ENCODE measurements around the gene CPA1.

CPA1 gene

GRCh38 chr7:130394421-130395195, 14.3 kb downstream of the CPA1 start:
- peak; percentile 12 for DNase-seq (ENCODE audit: low spot score)

GRCh38 chr7:130395421-130395820, 15.1 kb downstream of the CPA1 start:
- no peak for DNase-seq (ENCODE audit: low spot score)

- DNase-seq (ENCODE audit: low spot score), result no peak
Measured at GRCh38 chr7:130396109-130396508, 15.8 kb downstream of the CPA1 start.

GRCh38 chr7:130397051-130397757, 16.9 kb downstream of the CPA1 start:
- DNase-seq (ENCODE audit: low spot score), result no peak

DNA sequence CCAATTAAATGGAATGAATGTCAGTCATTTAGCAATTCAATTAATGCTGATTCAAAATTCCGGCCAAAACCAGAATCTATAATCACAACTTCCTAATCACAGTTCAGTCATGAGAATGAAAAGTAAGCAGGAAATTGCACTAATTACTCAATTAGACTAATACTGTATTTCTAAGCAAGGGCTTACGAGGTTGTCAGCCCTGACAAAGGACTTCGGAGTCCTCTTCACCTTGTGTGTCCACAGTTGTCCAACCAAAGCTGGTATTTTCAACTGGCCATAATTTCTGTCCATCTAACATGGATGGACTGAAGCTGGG, 17.4 kb downstream of the CPA1 start:
- DNase-seq (ENCODE audit: low spot score), result no peak

- no peak for DNase-seq (ENCODE audit: low spot score)
Measured at GRCh38 chr7:130398526-130399090, 18.3 kb downstream of the CPA1 start.

DNA sequence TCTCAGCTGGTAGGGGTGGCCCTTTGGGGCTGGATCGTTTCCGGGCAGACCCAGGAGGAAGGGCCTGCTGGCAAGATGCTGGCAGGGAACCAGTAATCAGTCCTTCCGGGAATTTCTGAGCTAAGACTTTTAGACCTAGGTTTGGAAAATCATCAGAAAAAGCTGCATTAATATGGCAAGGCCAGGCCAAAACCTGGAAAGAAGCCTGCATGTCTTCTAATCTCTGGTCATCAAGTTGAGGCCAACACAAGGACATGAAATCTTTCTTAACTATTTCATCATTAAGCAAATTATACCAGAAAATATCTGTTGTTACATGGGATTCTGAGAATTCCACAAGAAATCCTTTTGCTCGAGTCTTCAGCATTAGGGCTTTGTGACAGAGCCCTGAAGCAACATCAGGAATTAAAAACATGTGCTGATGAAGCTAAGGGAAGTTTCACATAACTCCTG, 19.9 kb downstream of the CPA1 start:
- no peak for DNase-seq (ENCODE audit: low spot score)

GRCh38 chr7:130401101-130401500, 20.8 kb downstream of the CPA1 start:
- DNase-seq (ENCODE audit: low spot score), result no peak

DNA sequence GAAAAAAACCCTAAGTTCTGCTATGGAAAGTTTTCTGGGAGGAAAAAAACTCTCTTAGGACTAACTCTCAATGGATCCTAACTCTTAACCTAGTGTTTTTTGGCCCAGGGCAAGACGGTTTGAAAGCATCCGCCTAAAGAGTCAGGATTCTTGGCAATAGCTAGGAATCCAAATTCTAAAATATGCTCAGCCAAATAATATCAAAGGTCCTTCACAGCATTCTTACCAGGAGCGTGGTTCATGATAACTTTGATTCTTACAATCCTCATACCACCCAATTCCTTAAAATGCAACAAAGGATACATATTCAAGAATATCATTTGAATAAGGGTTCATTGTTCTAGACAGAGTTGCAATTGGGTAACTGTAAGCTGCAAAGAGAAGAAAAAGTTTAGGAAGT, 21.3 kb downstream of the CPA1 start:
- no peak for DNase-seq (ENCODE audit: low spot score)

GRCh38 chr7:130405003-130405402, 24.7 kb downstream of the CPA1 start:
- no peak for DNase-seq (ENCODE audit: low spot score)

DNA sequence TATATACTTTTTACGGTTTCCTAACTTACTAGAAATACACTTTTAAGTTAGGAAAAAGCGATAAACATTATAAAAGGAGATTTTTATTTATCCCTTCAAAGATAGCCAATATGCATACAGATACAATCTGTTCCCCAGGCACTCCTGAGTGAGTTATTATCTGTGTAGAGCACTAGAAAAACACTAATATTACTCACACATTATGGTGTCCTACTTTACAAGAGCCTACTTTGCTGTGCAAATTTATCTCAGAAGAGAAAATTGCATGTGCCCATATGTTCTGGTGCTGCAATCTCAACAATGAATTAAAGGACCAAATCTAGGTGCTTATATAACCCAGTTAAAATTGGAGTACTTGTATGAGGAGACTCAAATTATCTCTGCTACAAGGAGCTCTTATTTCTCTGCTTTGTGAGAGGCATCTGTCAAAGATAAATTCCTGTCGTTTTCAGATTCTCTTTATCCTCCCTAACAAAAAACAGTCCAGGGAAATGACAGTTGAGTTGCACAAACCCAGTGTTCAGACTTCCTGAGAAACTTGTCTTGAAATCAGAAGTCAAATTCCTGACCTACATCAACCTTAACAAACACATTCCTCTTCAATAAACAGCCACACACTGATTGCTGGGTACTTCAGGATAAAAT, 28.9 kb downstream of the CPA1 start:
- no peak for DNase-seq (ENCODE audit: low spot score)

DNA sequence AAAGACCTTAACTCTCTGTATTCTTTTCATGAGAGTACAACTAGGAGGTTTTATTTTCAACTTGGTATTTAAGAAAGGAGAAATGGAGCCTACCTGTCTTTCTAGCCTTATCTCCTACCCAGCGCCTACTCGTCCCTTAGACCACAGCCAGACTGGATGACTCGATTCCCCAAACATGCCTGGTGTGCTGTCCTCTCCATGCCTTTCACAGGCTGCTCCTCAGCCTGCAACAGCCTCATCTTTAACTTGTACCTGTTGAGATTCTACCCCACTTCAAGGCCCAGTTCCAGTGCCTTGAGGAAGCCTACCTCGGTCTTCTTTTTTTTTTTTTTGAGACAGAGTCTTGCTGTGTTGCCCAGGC, 29.4 kb downstream of the CPA1 start:
- DNase-seq (ENCODE audit: low spot score), result no peak

GRCh38 chr7:130410868-130411541, 30.7 kb downstream of the CPA1 start:
- no peak for DNase-seq (ENCODE audit: low spot score)

- DNase-seq (ENCODE audit: low spot score), result no peak
Measured at GRCh38 chr7:130413201-130413600, 32.9 kb downstream of the CPA1 start.

- DNase-seq (ENCODE audit: low spot score), result no peak
Measured at GRCh38 chr7:130415006-130415405, 34.7 kb downstream of the CPA1 start.

DNA sequence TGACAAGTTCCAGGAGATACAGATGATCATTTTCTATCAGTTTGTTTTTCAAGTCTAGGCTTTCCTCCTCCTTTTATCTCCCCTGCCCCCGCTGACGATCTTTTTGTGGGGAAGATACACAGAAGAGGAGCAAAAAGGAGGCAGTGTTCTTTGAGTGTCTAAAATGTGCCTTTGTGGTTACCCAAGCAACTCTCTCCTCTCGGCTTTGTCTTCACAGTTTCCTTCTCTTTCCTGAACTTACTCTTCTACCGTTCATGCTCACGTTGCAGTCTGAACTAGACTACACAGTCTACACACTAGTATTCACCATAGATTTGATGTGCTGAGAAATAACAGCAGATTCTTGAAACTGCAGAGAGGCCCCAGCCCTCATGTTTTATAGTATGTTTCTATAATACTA, 36.9 kb downstream of the CPA1 start:
- no peak for DNase-seq (ENCODE audit: low spot score)

- DNase-seq (ENCODE audit: low spot score), result no peak
Measured at GRCh38 chr7:130418306-130418705, 38.0 kb downstream of the CPA1 start.

DNA sequence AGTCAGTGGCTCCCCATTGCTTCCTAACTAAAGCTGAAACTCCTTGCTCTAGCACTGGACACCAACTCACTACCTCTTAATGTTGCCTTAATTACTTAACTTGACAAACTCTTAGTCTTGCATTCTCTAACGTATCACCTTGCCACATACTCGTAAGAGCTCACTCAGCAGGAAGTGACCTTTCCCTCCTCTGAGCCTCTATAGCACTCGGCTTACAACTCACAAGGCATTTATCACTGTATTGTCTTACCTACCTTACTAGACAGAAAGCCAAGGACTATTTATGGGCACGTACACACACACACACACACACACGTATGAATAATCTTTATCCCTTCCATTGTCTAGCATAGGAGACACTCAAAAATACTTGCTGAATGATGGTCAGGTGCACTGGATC, 39.4 kb downstream of the CPA1 start:
- no peak for DNase-seq (ENCODE audit: low spot score)

DNA sequence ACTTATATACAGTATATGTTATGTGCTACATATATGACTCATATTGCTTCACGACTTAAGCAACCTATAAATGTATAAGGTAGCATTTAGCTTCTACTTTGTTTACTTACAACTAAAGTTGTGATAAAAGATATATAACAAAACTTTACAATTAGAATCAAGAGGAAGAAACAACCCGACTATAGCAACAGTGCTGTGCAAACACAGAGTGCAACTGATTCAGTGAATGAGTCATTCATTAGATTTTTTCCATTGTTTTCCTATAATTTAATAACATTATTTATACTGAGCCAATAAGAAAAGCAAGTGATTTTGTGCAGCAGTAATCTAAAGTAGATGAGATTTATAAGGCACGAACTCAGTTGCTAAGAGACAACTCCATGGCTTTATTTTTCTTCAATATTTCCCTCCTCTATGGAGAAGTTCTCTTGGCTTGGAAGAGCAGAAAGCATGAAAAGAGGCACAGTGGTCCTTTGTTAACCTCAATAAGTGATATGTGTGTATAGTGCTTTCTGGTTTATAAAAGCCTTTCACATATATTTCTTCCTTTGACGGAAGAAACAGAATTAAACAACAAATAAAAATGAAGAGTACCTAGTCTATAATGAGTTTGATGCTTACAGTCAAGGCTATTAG, 40.8 kb downstream of the CPA1 start:
- DNase-seq (ENCODE audit: low spot score), result no peak

- DNase-seq (ENCODE audit: low spot score), result no peak
Measured at GRCh38 chr7:130421684-130422083, 41.4 kb downstream of the CPA1 start.

DNA sequence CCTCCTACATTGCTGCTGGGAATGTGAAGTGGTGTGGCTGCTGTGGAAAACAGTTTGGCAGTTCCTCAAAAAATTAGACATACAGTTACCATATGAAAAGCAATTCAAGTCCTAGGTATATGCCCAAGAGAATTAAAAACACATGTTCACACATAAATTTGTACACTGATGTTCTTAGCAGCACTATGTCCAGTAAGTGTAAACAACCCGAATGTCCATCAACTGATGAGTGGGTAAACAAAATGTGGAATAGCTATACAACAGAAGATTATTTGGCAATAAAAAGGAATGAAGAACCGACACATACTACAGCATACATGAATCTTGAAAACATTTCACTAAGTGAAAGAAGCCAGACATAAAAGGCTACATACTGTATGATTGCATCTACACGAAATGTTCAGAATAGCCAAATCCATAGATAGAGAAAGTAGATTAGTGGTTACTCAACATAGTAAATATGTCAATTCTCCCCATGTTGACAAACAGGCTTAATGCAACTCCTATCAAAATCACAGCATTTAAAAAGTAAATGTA, 43.3 kb downstream of the CPA1 start:
- no peak for DNase-seq (ENCODE audit: low spot score)

DNA sequence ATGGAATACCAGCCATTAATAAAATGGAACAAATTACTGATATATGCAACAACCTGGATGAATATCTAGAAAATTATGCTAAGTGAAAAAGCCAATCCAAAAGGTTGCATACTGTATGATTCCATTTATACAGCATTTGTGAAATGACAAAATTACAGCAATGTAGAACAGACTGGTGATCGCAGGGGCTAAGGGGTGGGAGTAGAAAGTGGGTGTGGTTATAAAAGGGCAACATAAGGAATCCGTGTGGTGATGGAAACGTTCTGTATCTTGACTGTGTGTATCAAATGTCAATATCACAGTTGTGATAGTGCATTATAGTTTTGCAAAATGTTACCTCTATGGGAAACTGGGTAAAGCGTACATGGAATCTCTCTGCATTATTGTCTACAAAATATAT, 45.5 kb downstream of the CPA1 start:
- no peak for DNase-seq (ENCODE audit: low spot score)

Measured in NAMALWA (cell line).